Thoracic aorta endothelial cell (primary cell): Measurements from ENCODE around the gene RILPL2. TPM values are rescaled to one million over a fixed set of nuclear protein-coding genes. Genes with fewer than 3 reads are reported as not detected.

Experiments
- total RNA-seq: library from RNA; depleted of rRNA; stranded (reverse); fragments of >200 nt; gene quantifications from 2 replicates; pipeline ENCODE4 v1.2.3, GENCODE V29; 2012

The RILPL2 gene, protein sequence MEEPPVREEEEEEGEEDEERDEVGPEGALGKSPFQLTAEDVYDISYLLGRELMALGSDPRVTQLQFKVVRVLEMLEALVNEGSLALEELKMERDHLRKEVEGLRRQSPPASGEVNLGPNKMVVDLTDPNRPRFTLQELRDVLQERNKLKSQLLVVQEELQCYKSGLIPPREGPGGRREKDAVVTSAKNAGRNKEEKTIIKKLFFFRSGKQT
- total RNA-seq = 5.0 and 5.1 TPM in 2 replicates

DNA sequence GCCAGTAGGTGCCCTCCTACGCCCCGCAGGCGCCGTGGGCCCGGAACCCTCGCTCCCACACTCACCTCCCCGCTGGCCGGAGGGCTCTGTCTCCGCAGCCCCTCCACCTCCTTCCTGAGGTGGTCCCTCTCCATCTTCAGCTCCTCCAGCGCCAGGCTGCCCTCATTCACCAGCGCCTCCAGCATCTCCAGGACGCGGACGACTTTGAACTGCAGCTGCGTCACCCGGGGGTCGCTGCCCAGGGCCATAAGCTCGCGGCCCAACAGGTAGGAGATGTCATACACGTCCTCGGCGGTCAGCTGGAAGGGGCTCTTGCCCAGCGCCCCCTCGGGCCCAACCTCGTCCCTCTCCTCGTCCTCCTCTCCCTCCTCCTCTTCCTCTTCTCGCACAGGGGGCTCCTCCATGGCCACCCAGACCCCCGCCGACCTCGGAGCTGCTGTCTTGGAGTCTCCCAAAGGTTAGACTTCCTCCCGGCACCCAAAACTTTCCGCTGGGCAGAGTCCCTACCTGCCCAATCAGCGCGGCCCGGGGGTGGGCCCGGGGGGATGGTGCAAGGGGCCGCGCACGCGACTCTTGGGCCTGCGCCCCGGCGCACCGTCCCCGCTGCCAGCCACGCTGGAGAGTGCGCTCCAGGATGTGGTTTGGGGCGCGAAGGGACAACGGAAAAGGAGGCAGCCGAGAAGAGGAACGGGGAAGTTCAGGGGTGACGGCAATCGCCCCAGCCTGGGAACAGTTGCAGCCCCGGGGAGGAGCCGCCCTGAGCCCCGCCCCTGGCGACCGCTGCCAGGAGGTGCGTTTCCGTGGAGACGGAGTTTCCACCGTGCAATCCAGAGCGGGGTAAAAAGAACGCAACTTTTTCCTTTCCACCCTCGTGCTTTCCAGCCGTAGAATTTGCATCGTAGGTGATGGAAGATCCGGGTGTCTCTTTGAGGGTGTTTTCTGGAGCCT lies at the start of gene RILPL2:
Gene RILPL2, minus strand, starts transcription at position 668 of the 948 bp plus-strand sequence. Its CDS starts 264 bp downstream, at position 404.

DNA sequence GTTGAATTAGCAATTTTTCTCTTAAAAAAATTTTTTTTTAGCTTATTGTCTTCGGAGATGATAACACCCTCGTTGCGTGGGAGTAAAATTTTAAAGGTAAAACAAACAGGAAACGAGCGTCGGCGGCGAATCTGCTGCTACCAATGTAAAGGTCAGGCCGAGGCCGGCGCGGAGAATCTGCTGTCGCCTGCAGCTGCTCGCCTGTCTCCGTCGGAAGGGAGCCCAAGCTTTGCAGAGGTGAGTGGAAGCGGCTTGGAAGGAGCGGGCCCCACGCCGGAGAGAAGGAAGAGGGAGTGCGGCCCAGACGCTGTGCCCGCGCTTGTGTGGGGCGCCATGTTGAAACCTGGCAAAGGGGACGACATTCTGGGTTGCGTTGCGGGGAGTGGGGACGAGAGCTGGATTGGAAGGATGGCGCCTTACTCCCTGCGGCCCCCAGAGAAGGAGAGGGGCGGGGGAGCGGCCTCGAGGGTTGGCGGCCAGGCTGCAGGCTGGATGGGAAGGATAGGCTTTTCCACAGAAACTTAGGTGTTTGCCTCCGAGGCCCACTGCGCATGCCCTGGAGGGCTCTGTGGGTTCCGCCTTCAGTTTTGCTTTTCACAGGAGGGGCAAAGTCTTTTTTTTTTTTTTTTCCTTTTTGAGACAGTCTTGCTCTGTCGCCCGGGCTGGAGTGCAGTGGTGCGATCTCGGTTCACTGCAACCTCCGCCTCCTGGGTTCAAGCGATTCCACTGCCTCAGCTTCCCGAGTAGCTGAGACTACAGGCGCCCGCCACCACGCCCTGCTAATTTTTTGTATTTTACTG lies 21.7 kb upstream of the RILPL2 start, which contains the start of gene SNRNP35:
Gene SNRNP35, plus strand, starts transcription at position 160 of the 800 bp plus-strand sequence. CDS start 7,402 bp downstream, outside the sequence.

Other genes with a start within 250 kb of the RILPL2 start
- gene MPHOSPH9, start 203.5 kb downstream of the RILPL2 start, total RNA-seq = 69.7 and 92.2 TPM in 2 replicates
- gene MTRFR, start 203.2 kb downstream of the RILPL2 start, total RNA-seq = 7.6 and 11.5 TPM in 2 replicates
- 196 and 260 TPM in 2 replicates for gene CDK2AP1, start 164.8 kb downstream of the RILPL2 start, total RNA-seq
- 54.9 and 57.4 TPM in 2 replicates for gene SBNO1, start 71.8 kb downstream of the RILPL2 start, total RNA-seq
- gene KMT5A, start 52.6 kb downstream of the RILPL2 start, total RNA-seq = 74.1 and 79.8 TPM in 2 replicates
- gene SNRNP35, start 21.5 kb upstream of the RILPL2 start, total RNA-seq = 12.4 and 15.6 TPM in 2 replicates
- 11.6 and 13.6 TPM in 2 replicates for gene RILPL1, start 97.0 kb upstream of the RILPL2 start, total RNA-seq
- 432 and 439 TPM in 2 replicates for gene TMED2, start 147.9 kb upstream of the RILPL2 start, total RNA-seq
- 30.0 and 33.9 TPM in 2 replicates for gene DDX55, start 165.4 kb upstream of the RILPL2 start, total RNA-seq
- 44.9 and 55.7 TPM in 2 replicates for gene EIF2B1, start 197.0 kb upstream of the RILPL2 start, total RNA-seq
- gene GTF2H3, start 197.1 kb upstream of the RILPL2 start, total RNA-seq = 56.9 and 84.6 TPM in 2 replicates
- 11.6 and 17.9 TPM in 2 replicates for gene TCTN2, start 234.4 kb upstream of the RILPL2 start, total RNA-seq